Right cardiac atrium (tissue), 5 donors: Measurements from ENCODE around the gene CNTNAP2. TPM values are rescaled to one million over a fixed set of nuclear protein-coding genes. Genes with fewer than 3 reads are reported as not detected.

Source experiments
- ATAC-seq, 2 donors: fragments of 200-7000 bp; cut with Tn5 transposase; one replicate each; pipeline versions ENCODE4 v1.8.0 to v1.9.1; 2020; ENCODE audit warnings: moderate library complexity in 2 of 2, mild to moderate bottlenecking in 1 of 2
- DNase-seq, 3 donors: peaks; one replicate each; pipeline ENCODE4 v3.0.0-alpha.2; 2020
- H3K27ac ChIP-seq: one replicate; pipeline ENCODE4 v1.5.1; 2013; ENCODE audit warnings: mild to moderate bottlenecking, low read length, control low read depth, moderate library complexity
- H3K27me3 ChIP-seq: one replicate; pipeline ENCODE4 v1.6.1; 2013; ENCODE audit not compliant: control insufficient read depth, insufficient read depth
- H3K4me1 ChIP-seq: one replicate; pipeline ENCODE4 v1.6.1; 2013; ENCODE audit warnings: low read length; ENCODE audit not compliant: control insufficient read depth, insufficient read depth
- H3K4me3 ChIP-seq: one replicate; pipeline ENCODE4 v1.5.1; 2013; ENCODE audit warnings: low read length, control low read depth
- H3K9me3 ChIP-seq: one replicate; pipeline ENCODE4 v1.6.1; 2013; ENCODE audit warnings: low read length; ENCODE audit not compliant: control insufficient read depth
- WGBS: extraction: QIAGEN DNeasy Blood & Tissue Kit; methylation state at CpG from one replicate; pipeline ENCODE4 v1.1.7; 2013; 5-methylcytosine and 5-hydroxymethylcytosine counted together
- intact Hi-C, 4 donors: fragments of 100-400 bp; cut with DNase I; formaldehyde crosslinking; loops; one replicate each; pipeline versions ENCODE4 v1.11.0 to v1.14.0; 2022 to 2023
- polyA plus RNA-seq: library from polyadenylated mRNA; stranded (reverse); fragments of 200-250 nt; gene quantifications from one replicate; pipeline ENCODE4 v1.2.3, GENCODE V29; 2013
- total RNA-seq, 4 donors: library from RNA; stranded (reverse); fragmentation: NEBNext Ultra II Directional; extraction: Animal tissue kit (Norgen Biotek cat#: 25700); gene quantifications; one replicate each; pipeline ENCODE4 v1.2.1, GENCODE V29; 2021
- donor health status: healthy with polysubstance abuse.
- donor health status: DM: no; HTN: yes; CAD: no.
- donor health status: DM: no; HTN: no; CAD: no.
- donor health status: DM: no; HTN: yes; CAD: no; lungs with severe emphysema.
- donor health status: DM: yes; HTN: yes; CAD: no.

CNTNAP2 gene
- total and polyA plus RNA-seq, 5 donors = 0.23 to 1.7 (median 0.91) TPM; not detected in 1

DNA sequence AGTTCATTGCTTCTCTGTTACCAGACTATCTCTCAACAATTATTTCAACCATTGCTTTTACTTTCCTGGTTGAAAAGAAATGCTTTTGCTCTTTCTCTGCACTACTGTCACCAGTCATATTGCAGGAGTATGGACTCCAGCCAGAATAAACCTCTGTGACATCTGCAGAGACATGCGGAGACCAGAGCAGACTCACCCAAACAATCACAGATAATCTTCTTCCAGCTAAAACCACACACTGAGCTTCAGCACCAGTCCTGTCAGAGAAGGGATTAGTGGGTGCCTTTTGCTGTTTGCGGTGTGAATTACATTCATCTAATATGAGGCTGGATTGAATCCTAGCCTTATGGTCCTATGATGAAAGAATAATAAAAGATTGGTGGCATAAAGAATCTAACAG, 258.6 kb downstream of the CNTNAP2 start:
- no peak overlapping the region for H3K27ac ChIP-seq
- WGBS = 33% methylated on average over 2 of the region's 2 CpGs
- intact Hi-C loops = no loop called here
- H3K9me3 ChIP-seq = no peaks in the 10 kb centered on the region
- no peaks in the 10 kb centered on the region for H3K4me1 ChIP-seq
- H3K4me3 ChIP-seq = no peak overlapping the region
- no peak for DNase-seq
- no peak for ATAC-seq
- H3K27me3 ChIP-seq = no peaks in the 10 kb centered on the region

DNA sequence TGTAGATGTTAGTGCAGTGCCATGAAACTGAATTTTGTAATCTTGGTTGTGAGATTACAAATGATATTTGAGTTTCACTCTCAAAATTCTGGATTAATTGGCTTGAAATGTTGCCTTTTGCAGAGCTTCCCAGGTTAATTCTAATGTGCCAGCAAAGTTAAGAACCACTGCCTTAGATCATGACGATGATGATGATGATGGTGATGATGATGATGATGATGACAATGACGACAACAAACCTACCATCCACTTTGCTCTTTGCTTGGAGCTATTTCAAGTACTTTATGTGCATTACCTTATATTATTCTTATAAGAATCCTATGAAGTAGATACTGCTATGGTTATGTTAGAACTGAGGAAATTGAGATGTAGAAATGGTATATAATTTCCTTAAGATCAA, 261.6 kb downstream of the CNTNAP2 start:
- Histone ChIP-seq H3K27me3 (no peaks in the 10 kb centered on the region), H3K4me1 (no peaks in the 10 kb centered on the region), H3K27ac (no peak overlapping the region), H3K4me3 (no peak overlapping the region), H3K9me3 (no peaks in the 10 kb centered on the region)
- DNase-seq (no peak), ATAC-seq (no peak)
- intact Hi-C loops = no loop called here
- 82% methylated on average over 2 of the region's 2 CpGs for WGBS

DNA sequence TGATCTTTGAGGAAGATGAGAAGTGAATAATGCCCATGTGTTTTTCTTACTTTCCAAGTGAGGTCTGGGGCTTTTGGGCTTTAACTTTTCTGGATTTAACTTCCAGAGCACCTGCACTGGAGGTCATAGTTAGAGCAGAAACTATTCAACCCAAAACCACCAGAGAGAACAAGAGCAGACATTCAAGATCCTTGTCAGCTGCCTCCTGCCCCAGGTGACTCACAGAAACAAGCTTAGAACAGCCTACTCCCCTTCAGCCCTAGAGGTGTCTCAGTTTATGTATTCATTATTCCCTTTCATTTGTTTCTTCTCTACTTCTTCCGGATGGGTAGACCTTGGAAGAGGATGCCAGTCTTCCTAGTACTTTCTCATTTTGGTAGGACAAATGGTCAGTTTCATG, 270.5 kb downstream of the CNTNAP2 start:
- no peak for ATAC-seq
- Histone ChIP-seq H3K9me3 (no peaks in the 10 kb centered on the region), H3K4me3 (no peak overlapping the region), H3K27me3 (no peaks in the 10 kb centered on the region), H3K4me1 (no peaks in the 10 kb centered on the region), H3K27ac (no peak overlapping the region)
- WGBS = 92% methylated on average over 1 of the region's 1 CpG
- intact Hi-C loops = no loop called here
- DNase-seq = no peak

DNA sequence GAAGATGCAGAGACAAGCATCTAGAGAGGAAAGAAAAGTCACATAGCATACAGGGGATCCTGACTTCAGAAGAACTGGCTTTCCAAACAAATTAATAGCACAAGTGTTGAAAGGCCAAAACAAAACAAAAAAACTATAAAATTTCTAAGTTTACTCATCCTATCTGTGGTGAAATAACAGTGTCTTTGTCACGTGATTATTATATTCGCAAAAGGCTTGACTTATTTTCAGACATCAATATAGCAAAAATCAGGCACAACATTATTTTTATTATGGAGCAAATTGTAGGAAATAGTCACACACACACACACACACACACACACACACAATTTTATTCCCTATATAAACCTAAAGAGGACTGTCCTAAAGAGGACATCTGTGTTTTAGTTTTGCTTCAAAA, 272.3 kb downstream of the CNTNAP2 start:
- no peaks in the 10 kb centered on the region for H3K27me3 ChIP-seq
- intact Hi-C loops = no loop called here
- ATAC-seq (no peak), DNase-seq (no peak)
- H3K9me3 ChIP-seq = no peaks in the 10 kb centered on the region
- no peaks in the 10 kb centered on the region for H3K4me1 ChIP-seq
- WGBS = 76% methylated on average over 2 of the region's 2 CpGs
- H3K4me3 ChIP-seq = no peak overlapping the region
- no peak overlapping the region for H3K27ac ChIP-seq

DNA sequence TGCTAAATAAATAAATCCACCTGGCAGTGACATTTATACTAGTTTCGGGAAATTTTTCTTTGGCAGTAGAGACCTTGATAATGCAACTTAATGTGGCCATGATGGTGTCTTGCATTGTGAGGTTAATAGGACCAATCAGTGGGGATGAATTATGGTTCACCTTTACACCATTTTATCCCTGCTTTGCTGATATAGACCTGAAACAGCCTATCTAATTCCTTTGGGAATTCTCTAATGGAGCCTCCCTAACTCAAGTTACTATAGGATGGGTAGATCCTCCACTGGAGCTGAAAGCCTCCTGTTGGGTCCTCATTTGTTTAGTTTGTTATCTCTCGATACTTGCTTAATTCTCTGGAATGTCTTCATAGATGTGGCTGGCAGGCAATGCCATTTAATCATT, 276.7 kb downstream of the CNTNAP2 start:
- Histone ChIP-seq H3K4me3 (no peak overlapping the region), H3K27me3 (no peaks in the 10 kb centered on the region), H3K9me3 (no peaks in the 10 kb centered on the region), H3K27ac (no peak overlapping the region), H3K4me1 (no peaks in the 10 kb centered on the region)
- ATAC-seq (no peak), DNase-seq (no peak)
- WGBS = 88% methylated on average over 2 of the region's 2 CpGs
- intact Hi-C loops = no loop called here

DNA sequence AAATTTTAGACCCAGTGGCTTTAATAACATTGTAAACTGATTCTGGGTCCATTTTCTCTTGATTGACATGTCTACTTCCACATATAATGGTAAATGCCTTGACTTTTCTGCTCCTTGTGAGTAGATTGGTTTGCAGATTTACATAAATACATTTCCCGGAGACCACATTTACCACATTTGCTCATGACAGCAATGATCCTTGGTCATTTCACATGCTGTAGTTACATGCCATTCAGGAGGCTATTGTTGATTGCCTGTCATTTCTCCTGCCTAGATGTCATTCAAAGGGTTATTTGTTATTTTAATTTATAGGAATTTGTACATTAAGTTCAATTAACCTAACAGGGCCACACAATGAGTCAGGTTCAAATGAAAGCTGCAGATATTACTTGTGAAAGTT, 280.5 kb downstream of the CNTNAP2 start:
- H3K27me3 ChIP-seq = no peaks in the 10 kb centered on the region
- no peaks in the 10 kb centered on the region for H3K4me1 ChIP-seq
- no peaks in the 10 kb centered on the region for H3K9me3 ChIP-seq
- DNase-seq (no peak), ATAC-seq (no peak)
- H3K27ac ChIP-seq = no peak overlapping the region
- intact Hi-C loops = no loop called here
- H3K4me3 ChIP-seq = no peak overlapping the region
- WGBS = 95% methylated on average over 1 of the region's 1 CpG

DNA sequence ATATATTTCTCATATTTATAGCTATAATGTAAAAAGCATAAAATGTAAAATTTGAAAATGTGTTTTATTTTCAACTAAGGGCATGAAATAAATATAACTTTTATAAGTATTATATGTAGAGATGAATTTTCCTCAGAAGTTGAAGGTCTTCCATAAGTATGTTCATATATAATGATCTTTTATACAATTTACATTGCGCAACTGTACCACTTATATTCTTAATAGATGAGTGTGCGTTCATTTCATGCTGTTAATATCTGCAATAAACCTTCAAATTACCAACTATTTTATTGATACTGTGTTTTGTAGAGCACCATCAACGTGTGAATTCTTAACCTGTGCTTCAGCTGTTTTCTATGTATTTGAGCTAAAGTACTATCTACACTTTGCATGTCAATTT, 285.3 kb downstream of the CNTNAP2 start:
- WGBS = 83% methylated on average over 3 of the region's 3 CpGs

DNA sequence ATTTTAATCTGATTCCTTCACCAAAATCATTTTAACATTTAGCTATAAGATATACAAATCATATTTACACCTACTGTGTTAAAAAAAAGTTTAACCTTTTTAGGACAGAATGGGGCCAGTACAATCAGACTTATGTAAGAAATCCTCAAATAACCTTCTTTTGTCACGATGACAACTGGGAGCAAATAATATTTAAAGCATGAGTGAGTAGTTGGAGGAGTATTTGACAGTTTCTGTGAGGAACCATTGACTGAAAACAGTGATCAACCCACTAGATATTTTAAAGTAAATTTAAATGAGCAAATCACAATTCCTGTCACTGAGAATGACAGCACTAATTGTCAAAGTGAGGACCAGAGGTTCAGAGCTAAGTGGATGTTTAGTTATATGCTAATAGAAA, 289.1 kb downstream of the CNTNAP2 start:
- ATAC-seq (no peak), DNase-seq (no peak)
- whole genome bisulfite sequencing = 59% methylated on average over 1 of the region's 1 CpG
- H3K4me3 ChIP-seq = no peak overlapping the region
- H3K4me1 ChIP-seq = no peaks in the 10 kb centered on the region
- intact Hi-C loops = no loop called here
- no peaks in the 10 kb centered on the region for H3K9me3 ChIP-seq
- no peak overlapping the region for H3K27ac ChIP-seq
- no peaks in the 10 kb centered on the region for H3K27me3 ChIP-seq

More for the DNA sequence above, 285.3 kb downstream of the CNTNAP2 start:
- H3K27me3 ChIP-seq = no peaks in the 10 kb centered on the region
- intact Hi-C loops = no loop called here
- H3K9me3 ChIP-seq = no peaks in the 10 kb centered on the region
- no peak overlapping the region for H3K4me3 ChIP-seq
- no peak overlapping the region for H3K27ac ChIP-seq
- DNase-seq (no peak), ATAC-seq (no peak)
- no peaks in the 10 kb centered on the region for H3K4me1 ChIP-seq

DNA sequence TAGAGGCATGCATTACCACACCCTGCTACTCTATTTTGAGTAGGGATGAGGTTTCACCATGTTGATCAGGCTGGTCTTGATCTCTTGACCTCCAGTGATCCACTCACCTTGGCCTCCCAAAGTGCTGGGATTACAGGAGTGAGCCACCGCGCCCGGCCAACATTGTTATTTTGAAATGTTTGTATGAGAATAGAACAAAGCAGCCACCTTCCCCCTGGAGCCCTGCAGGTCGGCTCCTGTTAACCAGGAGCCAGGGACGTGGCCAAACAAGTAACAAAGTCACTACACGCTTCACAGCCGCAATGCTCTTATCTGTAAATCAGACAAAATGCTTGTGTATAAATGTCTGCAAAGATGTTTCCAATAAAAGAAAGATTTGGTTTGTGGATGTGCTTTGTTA, 295.4 kb downstream of the CNTNAP2 start:
- intact Hi-C loops = no loop called here
- ATAC-seq = no peak
- 74% methylated on average over 7 of the region's 7 CpGs for WGBS

DNA sequence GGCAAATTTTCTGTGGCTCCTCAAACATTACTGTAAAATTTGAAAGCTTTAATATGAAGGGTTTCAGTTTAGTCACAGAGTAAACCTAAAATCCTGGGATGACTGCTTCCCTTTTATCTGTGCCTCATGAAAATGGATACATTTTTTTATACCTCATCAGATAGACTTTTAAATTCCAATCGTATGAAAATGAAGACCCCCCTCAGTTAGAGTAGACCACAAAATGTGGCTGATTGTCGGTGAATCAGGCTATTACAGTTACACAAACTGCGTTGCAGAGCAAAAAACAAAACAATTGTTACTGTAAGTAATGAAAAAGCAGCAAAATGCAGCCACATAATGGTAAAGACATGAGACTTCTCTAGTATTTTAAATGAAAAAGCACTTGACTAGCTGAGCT, 296.2 kb downstream of the CNTNAP2 start:
- Histone ChIP-seq H3K9me3 (no peaks in the 10 kb centered on the region), H3K4me1 (no peaks in the 10 kb centered on the region), H3K27me3 (no peaks in the 10 kb centered on the region), H3K4me3 (no peak overlapping the region), H3K27ac (no peak overlapping the region)
- 67% methylated on average over 3 of the region's 3 CpGs for WGBS
- ATAC-seq (no peak), DNase-seq (no peak)
- intact Hi-C loops = no loop called here

More for the DNA sequence above, 295.4 kb downstream of the CNTNAP2 start:
- Histone ChIP-seq H3K4me3 (no peak overlapping the region), H3K27me3 (no peaks in the 10 kb centered on the region), H3K4me1 (no peaks in the 10 kb centered on the region), H3K9me3 (no peaks in the 10 kb centered on the region), H3K27ac (no peak overlapping the region)
- DNase-seq = no peak

DNA sequence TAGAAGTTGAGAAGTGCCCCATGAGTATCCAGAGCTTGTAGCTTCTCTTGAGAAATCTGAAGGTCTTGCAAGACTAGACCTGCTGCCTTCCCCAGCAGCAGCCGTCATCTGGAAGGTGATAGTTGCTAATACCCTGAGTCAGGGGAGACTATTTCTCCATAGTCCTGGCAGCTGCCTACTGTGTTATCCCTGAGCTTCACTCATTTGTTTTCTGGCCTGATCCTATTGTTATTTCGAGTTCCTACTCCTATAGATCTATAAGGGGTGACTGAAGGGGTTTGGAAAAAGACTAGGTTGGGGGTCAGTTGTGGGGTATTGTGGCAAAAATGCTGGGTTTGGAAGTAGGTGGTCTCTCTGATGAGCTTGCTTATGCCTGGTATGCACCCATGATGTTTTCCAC, 297.8 kb downstream of the CNTNAP2 start:
- H3K27ac ChIP-seq = no peak overlapping the region
- intact Hi-C loops = no loop called here
- H3K4me3 ChIP-seq = no peak overlapping the region
- DNase-seq = no peak
- no peak for ATAC-seq
- WGBS = 64% methylated on average over 2 of the region's 2 CpGs
- H3K27me3 ChIP-seq = no peaks in the 10 kb centered on the region
- H3K4me1 ChIP-seq = no peaks in the 10 kb centered on the region
- H3K9me3 ChIP-seq = no peaks in the 10 kb centered on the region

DNA sequence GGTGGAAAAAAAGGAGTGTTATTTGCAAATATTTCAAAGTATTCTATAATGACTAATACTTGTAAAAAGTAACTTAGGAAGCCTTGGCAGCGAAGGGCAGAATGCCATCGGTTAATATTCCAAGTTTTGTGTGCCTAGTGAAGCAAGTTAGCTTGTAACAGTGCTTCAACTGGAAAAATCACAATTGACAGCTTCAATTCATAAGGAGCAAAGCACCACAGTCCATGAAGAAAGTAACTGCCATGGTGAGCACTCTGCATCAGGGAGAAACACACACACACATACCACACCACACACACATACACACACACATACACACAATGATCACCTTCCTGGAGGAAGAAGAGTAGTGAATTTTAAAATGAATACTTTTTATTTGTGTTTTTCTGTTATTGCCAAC, 298.3 kb downstream of the CNTNAP2 start:
- no peaks in the 10 kb centered on the region for H3K9me3 ChIP-seq
- intact Hi-C loops = no loop called here
- no peaks in the 10 kb centered on the region for H3K27me3 ChIP-seq
- ATAC-seq (no peak), DNase-seq (no peak)
- WGBS = 72% methylated on average over 2 of the region's 2 CpGs
- H3K4me3 ChIP-seq = no peak overlapping the region
- H3K27ac ChIP-seq = no peak overlapping the region
- no peaks in the 10 kb centered on the region for H3K4me1 ChIP-seq
